ENCODE results near the gene DCBLD2. TPM values are rescaled to one million over a fixed set of nuclear protein-coding genes. Genes with fewer than 3 reads are reported as not detected.

Gene DCBLD2
- total and polyA plus RNA-seq, 2 of the 13 experiments (the other 11 are each of a cell fraction or from before 2014, with no cell fraction given): 43.8 to 56.9 TPM

GRCh38 chr3:98791341-98792325 is 109.9 kb downstream of the DCBLD2 start:
- intact Hi-C loops (cut with micrococcal nuclease; ENCODE audit: unreplicated experiment): no loop called here
- ChIA-PET CTCF (ENCODE audit: low intra/inter-chr PET ratio, low total read pairs) (no interaction called here), POLR2A (no interaction called here)
- H3K36me3 ChIP-seq (replicated peaks in 1 of 2; ENCODE audit: control insufficient read depth in 1 of 2, insufficient read depth in 2 of 2, low read length in 2 of 2): peaks cover 0 to 8% of the 10 kb centered on the region in 2 experiments; a peak in 4 of 5 replicates
- in situ Hi-C loops (cut with HindIII; ENCODE audit: extremely low pct_ligation_motif_present, low pct_unique_long_range_greater_than_20kb): no loop called here
- peaks cover 27% of the 10 kb centered on the region for H3K4me1 ChIP-seq (ENCODE audit: insufficient read depth, low read length)
- ATAC-seq (no peak), FAIRE-seq (no peak), DNase-seq (ENCODE audit: low spot score) (no peak)
- H3K9ac ChIP-seq (ENCODE audit: insufficient read depth, low read depth, low read length): no peak overlapping the region
- no peaks in the 10 kb centered on the region for H3K27me3 ChIP-seq (ENCODE audit: control insufficient read depth in 1 of 2, insufficient read depth in 2 of 2, low read length in 2 of 2)
- H2AFZ ChIP-seq (ENCODE audit: low read length): no peak overlapping the region
- no peak overlapping the region for H3K4me2 ChIP-seq (ENCODE audit: low read depth, low read length)
- BruUV-seq (replicated peaks): no TSS peak
- no peak overlapping the region for H3K4me3 ChIP-seq (replicated peaks in 1 of 3; ENCODE audit: insufficient read depth in 1 of 3, low read depth in 2 of 3, low read length in 3 of 3)
- 0 out of 2 replicates have a peak, but pooled peaks have one; percentile 31 for TF ChIP-seq POLR2G (IDR thresholded peaks at IDR 0.05; ENCODE audit: low read depth, low read length)
- no peak for TF ChIP-seq YY1 (IDR thresholded peaks at IDR 0.05; ENCODE audit: insufficient read depth, insufficient replicate concordance, low read depth, low read length)
- no peaks in the 10 kb centered on the region for H3K79me2 ChIP-seq (ENCODE audit: insufficient read depth, low read length)
- no peak overlapping the region for H3K27ac ChIP-seq (ENCODE audit: extremely low read length, insufficient read depth, low read length)
- no peaks in the 10 kb centered on the region for H3K9me3 ChIP-seq (ENCODE audit: low read length)
- no peaks in the 10 kb centered on the region for H4K20me1 ChIP-seq (ENCODE audit: insufficient read depth, low read length)
- 95% methylated on average over 7 of the region's 7 CpGs for WGBS (ENCODE audit: low lambda C conversion rate)

- Histone ChIP-seq H3K4me1 (ENCODE audit: insufficient read depth, low read length) (peaks cover 47% of the 10 kb centered on the region), H3K27ac (ENCODE audit: extremely low read length, insufficient read depth, low read length) (no peak overlapping the region), H3K27me3 (ENCODE audit: control insufficient read depth in 1 of 2, insufficient read depth in 2 of 2, low read length in 2 of 2) (no peaks in the 10 kb centered on the region), H2AFZ (ENCODE audit: low read length) (no peak overlapping the region), H3K79me2 (ENCODE audit: insufficient read depth, low read length) (no peaks in the 10 kb centered on the region), H3K4me3 (replicated peaks in 1 of 3; ENCODE audit: insufficient read depth in 1 of 3, low read depth in 2 of 3, low read length in 3 of 3) (no peak overlapping the region), H3K9ac (ENCODE audit: insufficient read depth, low read depth, low read length) (no peak overlapping the region), H3K4me2 (ENCODE audit: low read depth, low read length) (no peak overlapping the region), H3K9me3 (ENCODE audit: low read length) (no peaks in the 10 kb centered on the region), H3K36me3 (replicated peaks in 1 of 2; ENCODE audit: control insufficient read depth in 1 of 2, insufficient read depth in 2 of 2, low read length in 2 of 2) (peaks cover 2 to 8% of the 10 kb centered on the region in 2 experiments; a peak in 3 of 5 replicates), H4K20me1 (ENCODE audit: insufficient read depth, low read length) (no peaks in the 10 kb centered on the region)
- FAIRE-seq (no peak), ATAC-seq (no peak), DNase-seq (ENCODE audit: low spot score) (no peak)
- 70% methylated on average over 2 of the region's 2 CpGs for WGBS (ENCODE audit: low lambda C conversion rate)
- ChIA-PET POLR2A (no interaction called here), CTCF (ENCODE audit: low intra/inter-chr PET ratio, low total read pairs) (no interaction called here)
- BruUV-seq (replicated peaks): no TSS peak
- no peak for TF ChIP-seq ZNF616 (CRISPR knock-in tag; IDR thresholded peaks at IDR 0.05; ENCODE audit: low read depth)
- TF ChIP-seq ZNF83 (CRISPR knock-in tag; IDR thresholded peaks at IDR 0.05; ENCODE audit: borderline replicate concordance): no peak
- no peak for TF ChIP-seq SOX6 (IDR thresholded peaks at IDR 0.05)
- no peak for TF ChIP-seq SOX6 (CRISPR knock-in tag; IDR thresholded peaks at IDR 0.05)
- no peak for TF ChIP-seq E2F1 (CRISPR knock-in tag; IDR thresholded peaks at IDR 0.05)
- TF ChIP-seq ZNF687 (CRISPR knock-in tag; IDR thresholded peaks at IDR 0.05): no peak
- TF ChIP-seq ZNF777 (CRISPR knock-in tag; IDR thresholded peaks at IDR 0.05): no peak
- in situ Hi-C loops (cut with HindIII; ENCODE audit: extremely low pct_ligation_motif_present, low pct_unique_long_range_greater_than_20kb): no loop called here
- intact Hi-C loops (cut with micrococcal nuclease; ENCODE audit: unreplicated experiment): no loop called here
These were observed 112.8 kb downstream of the DCBLD2 start for GRCh38 chr3:98788651-98789050.

All from HepG2 (cell line).